Fibroblast of mammary gland (primary cell): ENCODE results near the gene EFCAB14.

Source experiments
- DNase-seq: peaks from one replicate; pipeline ENCODE4 v3.0.0-alpha.2; 2010; ENCODE audit warnings: low read depth
- H3K4me3 ChIP-seq: 2 replicates; pipeline ENCODE4 v1.5.1; 2011; ENCODE audit warnings: low read depth, mild to moderate bottlenecking, low read length, moderate library complexity; ENCODE audit not compliant: control insufficient read depth
- CTCF ChIP-seq: conservative IDR thresholded peaks from 2 replicates; pipeline ENCODE4 v1.5.1; 2011; ENCODE audit warnings: low read depth, low read length, inconsistent platforms; ENCODE audit not compliant: control insufficient read depth, insufficient read depth

EFCAB14 gene

GRCh38 chr1:46676531-46676930, 42.4 kb downstream of the EFCAB14 start:
- no peak overlapping the region for H3K4me3 ChIP-seq
- no peak for TF ChIP-seq CTCF
- no peak for DNase-seq

GRCh38 chr1:46675549-46676314, 43.2 kb downstream of the EFCAB14 start:
- no peak for DNase-seq
- H3K4me3 ChIP-seq: no peak overlapping the region

GRCh38 chr1:46673749-46674182, 45.1 kb downstream of the EFCAB14 start:
- TF ChIP-seq CTCF: no peak
- no peak overlapping the region for H3K4me3 ChIP-seq
- peak; percentile 52 for DNase-seq

More at GRCh38 chr1:46675549-46676314, 43.2 kb downstream of the EFCAB14 start:
- no peak for TF ChIP-seq CTCF

GRCh38 chr1:46672696-46673095, 46.2 kb downstream of the EFCAB14 start:
- DNase-seq: no peak
- no peak for TF ChIP-seq CTCF
- H3K4me3 ChIP-seq: no peak overlapping the region

- H3K4me3 ChIP-seq: no peak within 1 kb of the TSS
- TF ChIP-seq CTCF: no peak
- no peak for DNase-seq
Measured at GRCh38 chr1:46671554-46671953, 47.4 kb downstream of the EFCAB14 start, which contains the start of gene TEX38. Gene TEX38 (plus strand): TSS chr1:46671854. CDS start chr1:46671935, 81 bp downstream.

- H3K4me3 ChIP-seq: no peak overlapping the region
- no peak for TF ChIP-seq CTCF
- no peak for DNase-seq
Measured at GRCh38 chr1:46670134-46670533, 48.8 kb downstream of the EFCAB14 start.
